ENCODE results near the gene NRXN3. TPM values are rescaled to one million over a fixed set of nuclear protein-coding genes. Genes with fewer than 3 reads are reported as not detected.

Gene NRXN3
- total RNA-seq, 1 experiment from 2014 or later = not detected

GRCh38 chr14:79686196-79686595 lies 1516.0 kb downstream of the NRXN3 start:
- Histone ChIP-seq H3K4me3 (no peak overlapping the region), H3K79me2 (ENCODE audit: low read depth) (no peaks in the 10 kb centered on the region), H3K27ac (no peak overlapping the region), H4K20me1 (ENCODE audit: insufficient read depth) (no peaks in the 10 kb centered on the region), H3K4me1 (replicated peaks; ENCODE audit: insufficient read depth) (no peaks in the 10 kb centered on the region), H3K27me3 (ENCODE audit: insufficient read depth, low read depth) (peaks cover 17% of the 10 kb centered on the region; the same call in 1 of the 2 replicates), H2AFZ (no peak overlapping the region), H3F3A (ENCODE audit: insufficient read depth, low read depth) (no peaks in the 10 kb centered on the region), H3K9me2 (ENCODE audit: insufficient read depth) (no peaks in the 10 kb centered on the region), H3K9me3 (ENCODE audit: insufficient read depth, low read depth) (no peaks in the 10 kb centered on the region), H3K4me2 (no peak overlapping the region), H3K36me3 (ENCODE audit: low read depth) (no peaks in the 10 kb centered on the region)
- intact Hi-C loops (cut with micrococcal nuclease; ENCODE audit: unreplicated experiment) = no loop called here
- DNase-seq = no peak
- POLR2A ChIA-PET (ENCODE audit: unreplicated experiment) = no interaction called here
- CTCF ChIA-PET = no interaction called here
- no TSS peak for BruUV-seq (replicated peaks)
- TF ChIP-seq, protein P1, sequence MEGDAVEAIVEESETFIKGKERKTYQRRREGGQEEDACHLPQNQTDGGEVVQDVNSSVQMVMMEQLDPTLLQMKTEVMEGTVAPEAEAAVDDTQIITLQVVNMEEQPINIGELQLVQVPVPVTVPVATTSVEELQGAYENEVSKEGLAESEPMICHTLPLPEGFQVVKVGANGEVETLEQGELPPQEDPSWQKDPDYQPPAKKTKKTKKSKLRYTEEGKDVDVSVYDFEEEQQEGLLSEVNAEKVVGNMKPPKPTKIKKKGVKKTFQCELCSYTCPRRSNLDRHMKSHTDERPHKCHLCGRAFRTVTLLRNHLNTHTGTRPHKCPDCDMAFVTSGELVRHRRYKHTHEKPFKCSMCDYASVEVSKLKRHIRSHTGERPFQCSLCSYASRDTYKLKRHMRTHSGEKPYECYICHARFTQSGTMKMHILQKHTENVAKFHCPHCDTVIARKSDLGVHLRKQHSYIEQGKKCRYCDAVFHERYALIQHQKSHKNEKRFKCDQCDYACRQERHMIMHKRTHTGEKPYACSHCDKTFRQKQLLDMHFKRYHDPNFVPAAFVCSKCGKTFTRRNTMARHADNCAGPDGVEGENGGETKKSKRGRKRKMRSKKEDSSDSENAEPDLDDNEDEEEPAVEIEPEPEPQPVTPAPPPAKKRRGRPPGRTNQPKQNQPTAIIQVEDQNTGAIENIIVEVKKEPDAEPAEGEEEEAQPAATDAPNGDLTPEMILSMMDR (conservative IDR thresholded peaks at IDR 0.05) = no peak
- TF ChIP-seq EZH2 (IDR thresholded peaks at IDR 0.05; ENCODE audit: low read depth) = no peak

DNA sequence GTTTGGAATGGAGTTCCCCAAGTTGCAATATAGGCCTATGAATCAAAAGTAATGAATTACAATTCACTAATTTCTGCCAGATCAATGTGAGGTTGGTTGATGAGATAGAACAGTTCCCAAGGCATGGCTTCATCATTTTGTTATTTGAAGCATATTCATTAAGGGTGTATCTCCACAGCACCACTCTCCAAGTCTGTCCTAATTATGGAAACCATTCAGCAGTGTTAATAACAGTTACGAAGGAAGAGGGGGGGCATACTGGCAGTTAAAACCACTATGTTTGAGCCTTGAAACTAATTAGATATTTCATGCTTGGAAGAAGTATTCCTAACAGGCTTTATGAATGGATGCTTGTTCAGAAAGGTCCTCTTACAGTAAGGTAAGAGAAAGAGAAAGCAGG lies 1520.8 kb downstream of the NRXN3 start:
- no peak overlapping the region for H3K27ac ChIP-seq
- intact Hi-C loops (cut with micrococcal nuclease; ENCODE audit: unreplicated experiment) = no loop called here
- H3K27me3 ChIP-seq (ENCODE audit: insufficient read depth, low read depth) = peaks cover 4% of the 10 kb centered on the region; the same call in 1 of the 2 replicates
- no peaks in the 10 kb centered on the region for H3K4me1 ChIP-seq (replicated peaks; ENCODE audit: insufficient read depth)
- no peaks in the 10 kb centered on the region for H3K79me2 ChIP-seq (ENCODE audit: low read depth)
- CTCF ChIA-PET = no interaction called here
- DNase-seq = no peak
- H3K4me3 ChIP-seq = no peak overlapping the region
- H4K20me1 ChIP-seq (ENCODE audit: insufficient read depth) = no peaks in the 10 kb centered on the region
- H3K36me3 ChIP-seq (ENCODE audit: low read depth) = no peaks in the 10 kb centered on the region
- H3K9me3 ChIP-seq (ENCODE audit: insufficient read depth, low read depth) = no peaks in the 10 kb centered on the region
- H3K4me2 ChIP-seq = no peak overlapping the region
- POLR2A ChIA-PET (ENCODE audit: unreplicated experiment) = no interaction called here
- no peaks in the 10 kb centered on the region for H3K9me2 ChIP-seq (ENCODE audit: insufficient read depth)
- H3F3A ChIP-seq (ENCODE audit: insufficient read depth, low read depth) = no peaks in the 10 kb centered on the region
- H2AFZ ChIP-seq = no peak overlapping the region
- no TSS peak for BruUV-seq (replicated peaks)
- TF ChIP-seq, protein P1 (conservative IDR thresholded peaks at IDR 0.05) = no peak
- no peak for TF ChIP-seq EZH2 (IDR thresholded peaks at IDR 0.05; ENCODE audit: low read depth)

GRCh38 chr14:79693935-79694334 lies 1523.8 kb downstream of the NRXN3 start:
- no peaks in the 10 kb centered on the region for H4K20me1 ChIP-seq (ENCODE audit: insufficient read depth)
- no peaks in the 10 kb centered on the region for H3K36me3 ChIP-seq (ENCODE audit: low read depth)
- intact Hi-C loops (cut with micrococcal nuclease; ENCODE audit: unreplicated experiment) = no loop called here
- no peaks in the 10 kb centered on the region for H3K9me2 ChIP-seq (ENCODE audit: insufficient read depth)
- no peak for DNase-seq
- CTCF ChIA-PET = no interaction called here
- H3K79me2 ChIP-seq (ENCODE audit: low read depth) = no peaks in the 10 kb centered on the region
- POLR2A ChIA-PET (ENCODE audit: unreplicated experiment) = no interaction called here
- no peaks in the 10 kb centered on the region for H3F3A ChIP-seq (ENCODE audit: insufficient read depth, low read depth)
- H3K27ac ChIP-seq = no peak overlapping the region
- BruUV-seq (replicated peaks) = no TSS peak
- H3K4me2 ChIP-seq = no peak overlapping the region
- TF ChIP-seq, protein P1 (conservative IDR thresholded peaks at IDR 0.05) = no peak
- no peaks in the 10 kb centered on the region for H3K9me3 ChIP-seq (ENCODE audit: insufficient read depth, low read depth)
- no peak overlapping the region for H2AFZ ChIP-seq
- no peak overlapping the region for H3K4me3 ChIP-seq
- peaks cover 4% of the 10 kb centered on the region; the same call in 1 of the 2 replicates for H3K27me3 ChIP-seq (ENCODE audit: insufficient read depth, low read depth)
- H3K4me1 ChIP-seq (replicated peaks; ENCODE audit: insufficient read depth) = no peaks in the 10 kb centered on the region

Data from PC-9 (cell line).